NCI-H1105 (cell line): ENCODE results near the gene SHROOM3.
"Not testable (repeated sequence)": the region's sequence is repeated elsewhere in the genome, so short reads cannot be mapped to it uniquely, and the experiment has no call there.

Experiments used
- DNase-seq: peaks from one replicate; lab custom pipeline; 2025; lab: John Stamatoyannopoulos, UW

The SHROOM3 gene

GRCh38 chr4:76594173-76594572 lies 159.1 kb downstream of the SHROOM3 start:
- DNase-seq, result no peak

GRCh38 chr4:76595435-76595834 lies 160.4 kb downstream of the SHROOM3 start:
- no peak for DNase-seq

- DNase-seq, result no peak
These were observed 161.7 kb downstream of the SHROOM3 start for GRCh38 chr4:76596713-76597112.

GRCh38 chr4:76597423-76597979 lies 162.5 kb downstream of the SHROOM3 start:
- DNase-seq, result no peak

GRCh38 chr4:76600447-76600846 lies 165.4 kb downstream of the SHROOM3 start:
- no peak for DNase-seq

- DNase-seq, result no peak
These were observed 166.8 kb downstream of the SHROOM3 start for GRCh38 chr4:76601791-76602190.

- no peak for DNase-seq
These were observed 170.1 kb downstream of the SHROOM3 start for GRCh38 chr4:76605099-76605563.

GRCh38 chr4:76606645-76607265 lies 171.7 kb downstream of the SHROOM3 start:
- peak; percentile 2 for DNase-seq

GRCh38 chr4:76607266-76607799 lies 172.3 kb downstream of the SHROOM3 start:
- DNase-seq, result no peak

GRCh38 chr4:76607846-76608245 lies 172.8 kb downstream of the SHROOM3 start:
- no peak for DNase-seq

- DNase-seq, result not testable (repeated sequence)
These were observed 173.5 kb downstream of the SHROOM3 start for GRCh38 chr4:76608549-76608948.

- DNase-seq, result no peak
These were observed 175.9 kb downstream of the SHROOM3 start for GRCh38 chr4:76610751-76611547.

- DNase-seq, result no peak
These were observed 176.7 kb downstream of the SHROOM3 start for GRCh38 chr4:76611616-76612207.

- DNase-seq, result no peak
These were observed 179.6 kb downstream of the SHROOM3 start for GRCh38 chr4:76614589-76614988.

GRCh38 chr4:76615999-76616398 lies 181.0 kb downstream of the SHROOM3 start:
- no peak for DNase-seq

GRCh38 chr4:76616526-76616925 lies 181.5 kb downstream of the SHROOM3 start:
- no peak for DNase-seq

GRCh38 chr4:76620723-76621468 lies 185.9 kb downstream of the SHROOM3 start:
- no peak for DNase-seq

GRCh38 chr4:76622126-76622525 lies 187.1 kb downstream of the SHROOM3 start:
- DNase-seq, result no peak

- no peak for DNase-seq
These were observed 187.7 kb downstream of the SHROOM3 start for GRCh38 chr4:76622717-76623116.

GRCh38 chr4:76623217-76624045 lies 188.4 kb downstream of the SHROOM3 start:
- no peak for DNase-seq

- DNase-seq, result no peak
These were observed 189.2 kb downstream of the SHROOM3 start for GRCh38 chr4:76624241-76624681.
